ENCODE measurements around the gene NMNAT1.

DNA sequence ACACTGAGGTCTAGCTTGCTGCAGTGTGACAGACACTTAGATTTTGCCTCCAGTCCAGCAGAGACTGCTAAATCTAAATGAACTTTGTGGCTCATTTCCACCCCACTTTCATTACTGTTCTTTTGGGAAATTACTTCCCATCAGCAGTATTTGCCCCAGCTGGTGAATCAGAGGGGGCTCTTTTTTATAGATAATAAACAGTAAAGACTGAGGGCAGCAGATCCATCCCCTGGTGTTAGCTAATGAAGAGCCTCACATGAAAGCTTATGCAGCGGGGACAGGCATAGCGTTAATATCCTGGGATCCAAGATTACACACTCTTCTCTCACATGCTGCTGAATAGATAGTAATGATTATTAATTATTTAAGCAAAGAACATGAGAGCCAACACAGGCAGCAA is 26.8 kb upstream of the NMNAT1 start:
- no peak for TF ChIP-seq POLR2A (IDR thresholded peaks at IDR 0.05; ENCODE audit: borderline replicate concordance, extremely low read depth, insufficient read depth, insufficient read length)
- no peak for TF ChIP-seq JUND (IDR thresholded peaks at IDR 0.05)
- no peak for TF ChIP-seq EZH2 (IDR thresholded peaks at IDR 0.05)
- TF ChIP-seq, protein P1, sequence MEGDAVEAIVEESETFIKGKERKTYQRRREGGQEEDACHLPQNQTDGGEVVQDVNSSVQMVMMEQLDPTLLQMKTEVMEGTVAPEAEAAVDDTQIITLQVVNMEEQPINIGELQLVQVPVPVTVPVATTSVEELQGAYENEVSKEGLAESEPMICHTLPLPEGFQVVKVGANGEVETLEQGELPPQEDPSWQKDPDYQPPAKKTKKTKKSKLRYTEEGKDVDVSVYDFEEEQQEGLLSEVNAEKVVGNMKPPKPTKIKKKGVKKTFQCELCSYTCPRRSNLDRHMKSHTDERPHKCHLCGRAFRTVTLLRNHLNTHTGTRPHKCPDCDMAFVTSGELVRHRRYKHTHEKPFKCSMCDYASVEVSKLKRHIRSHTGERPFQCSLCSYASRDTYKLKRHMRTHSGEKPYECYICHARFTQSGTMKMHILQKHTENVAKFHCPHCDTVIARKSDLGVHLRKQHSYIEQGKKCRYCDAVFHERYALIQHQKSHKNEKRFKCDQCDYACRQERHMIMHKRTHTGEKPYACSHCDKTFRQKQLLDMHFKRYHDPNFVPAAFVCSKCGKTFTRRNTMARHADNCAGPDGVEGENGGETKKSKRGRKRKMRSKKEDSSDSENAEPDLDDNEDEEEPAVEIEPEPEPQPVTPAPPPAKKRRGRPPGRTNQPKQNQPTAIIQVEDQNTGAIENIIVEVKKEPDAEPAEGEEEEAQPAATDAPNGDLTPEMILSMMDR (IDR thresholded peaks at IDR 0.05 in 2 of 3, conservative IDR thresholded peaks at IDR 0.05 in 1 of 3; ENCODE audit: borderline replicate concordance in 1 of 3, insufficient read depth in 1 of 3, low read depth in 2 of 3, low read length in 2 of 3) = no peak
- no peak for TF ChIP-seq SIN3A (IDR thresholded peaks at IDR 0.05; ENCODE audit: low read depth)
- no peak for TF ChIP-seq YY1 (IDR thresholded peaks at IDR 0.05; ENCODE audit: extremely low read depth, insufficient replicate concordance, low read depth, low read length)
- TF ChIP-seq SP1 (IDR thresholded peaks at IDR 0.05; ENCODE audit: low read depth) = no peak
- no peak for TF ChIP-seq ZNF274 (IDR thresholded peaks at IDR 0.05; ENCODE audit: low read depth, low read length)
- TF ChIP-seq TCF7L2 (IDR thresholded peaks at IDR 0.05; ENCODE audit: borderline replicate concordance, extremely low read depth, insufficient read depth, insufficient read length) = no peak
- TF ChIP-seq, protein P2, sequence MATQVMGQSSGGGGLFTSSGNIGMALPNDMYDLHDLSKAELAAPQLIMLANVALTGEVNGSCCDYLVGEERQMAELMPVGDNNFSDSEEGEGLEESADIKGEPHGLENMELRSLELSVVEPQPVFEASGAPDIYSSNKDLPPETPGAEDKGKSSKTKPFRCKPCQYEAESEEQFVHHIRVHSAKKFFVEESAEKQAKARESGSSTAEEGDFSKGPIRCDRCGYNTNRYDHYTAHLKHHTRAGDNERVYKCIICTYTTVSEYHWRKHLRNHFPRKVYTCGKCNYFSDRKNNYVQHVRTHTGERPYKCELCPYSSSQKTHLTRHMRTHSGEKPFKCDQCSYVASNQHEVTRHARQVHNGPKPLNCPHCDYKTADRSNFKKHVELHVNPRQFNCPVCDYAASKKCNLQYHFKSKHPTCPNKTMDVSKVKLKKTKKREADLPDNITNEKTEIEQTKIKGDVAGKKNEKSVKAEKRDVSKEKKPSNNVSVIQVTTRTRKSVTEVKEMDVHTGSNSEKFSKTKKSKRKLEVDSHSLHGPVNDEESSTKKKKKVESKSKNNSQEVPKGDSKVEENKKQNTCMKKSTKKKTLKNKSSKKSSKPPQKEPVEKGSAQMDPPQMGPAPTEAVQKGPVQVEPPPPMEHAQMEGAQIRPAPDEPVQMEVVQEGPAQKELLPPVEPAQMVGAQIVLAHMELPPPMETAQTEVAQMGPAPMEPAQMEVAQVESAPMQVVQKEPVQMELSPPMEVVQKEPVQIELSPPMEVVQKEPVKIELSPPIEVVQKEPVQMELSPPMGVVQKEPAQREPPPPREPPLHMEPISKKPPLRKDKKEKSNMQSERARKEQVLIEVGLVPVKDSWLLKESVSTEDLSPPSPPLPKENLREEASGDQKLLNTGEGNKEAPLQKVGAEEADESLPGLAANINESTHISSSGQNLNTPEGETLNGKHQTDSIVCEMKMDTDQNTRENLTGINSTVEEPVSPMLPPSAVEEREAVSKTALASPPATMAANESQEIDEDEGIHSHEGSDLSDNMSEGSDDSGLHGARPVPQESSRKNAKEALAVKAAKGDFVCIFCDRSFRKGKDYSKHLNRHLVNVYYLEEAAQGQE (IDR thresholded peaks at IDR 0.05; ENCODE audit: low read depth) = no peak
- no peak for TF ChIP-seq RAD21 (IDR thresholded peaks at IDR 0.05; ENCODE audit: low read depth)

Data from HCT116 (cell line).